ENCODE results near the gene ZNF12. TPM values are rescaled to one million over a fixed set of nuclear protein-coding genes. Genes with fewer than 3 reads are reported as not detected.

ZNF12 gene
- total and polyA plus RNA-seq, 2 of the 8 experiments (the other 6 are each of a cell fraction or from before 2014, with no cell fraction given) = 6.7 to 16.2 TPM

GRCh38 chr7:6640246-6640721, 66.5 kb downstream of the ZNF12 start:
- Histone ChIP-seq H3K27ac (ENCODE audit: low read depth, low read length) (no peak overlapping the region), H3K27me3 (replicated peaks in 1 of 4; ENCODE audit: control insufficient read depth in 3 of 4, extremely low read depth in 1 of 4, insufficient read depth in 3 of 4, low read length in 3 of 4) (no peaks in the 10 kb centered on the region), H4K5ac (ENCODE audit: insufficient read length, low read depth, low read length) (no peak overlapping the region), H3K79me2 (ENCODE audit: control insufficient read depth in 1 of 2, insufficient read depth in 2 of 2, low read length in 2 of 2) (no peaks in the 10 kb centered on the region), H3K9me3 (ENCODE audit: insufficient read depth in 2 of 2, low read depth in 1 of 2, low read length in 1 of 2) (no peaks in the 10 kb centered on the region), H3K18ac (ENCODE audit: extremely low read depth, low read length) (no peak overlapping the region), H3K79me1 (ENCODE audit: low read depth, low read length) (peaks cover 5% of the 10 kb centered on the region; the same call in 1 of the 2 replicates), H3K56ac (replicated peaks; ENCODE audit: insufficient read length, low read depth, low read length) (no peak overlapping the region), H3K4ac (replicated peaks; ENCODE audit: insufficient read length, low read depth, low read length) (no peak overlapping the region), H2BK5ac (ENCODE audit: low read depth, low read length) (no peak overlapping the region), H2BK20ac (ENCODE audit: low read length) (no peak overlapping the region), H3K14ac (ENCODE audit: insufficient read length) (no peak overlapping the region), H3K4me2 (ENCODE audit: insufficient read depth in 1 of 2, low read depth in 2 of 2, low read length in 2 of 2) (no peak overlapping the region; a peak in 1 of 4 replicates), H3K23ac (ENCODE audit: insufficient read length) (no peak overlapping the region), H3K9ac (replicated peaks in 1 of 4; ENCODE audit: extremely low read depth in 1 of 4, low read depth in 3 of 4, low read length in 3 of 4) (no peak overlapping the region), H4K8ac (ENCODE audit: extremely low read depth, insufficient read depth, low read length) (no peak overlapping the region), H3K36me3 (ENCODE audit: control insufficient read depth in 2 of 4, insufficient read depth in 4 of 4, low read length in 3 of 4) (peaks cover 0 to 10% (median 3%) of the 10 kb centered on the region in 4 experiments; a peak in 4 of 8 replicates), H4K91ac (replicated peaks; ENCODE audit: insufficient read length, low read length) (no peak overlapping the region), H3K23me2 (ENCODE audit: low read depth, low read length) (no peaks in the 10 kb centered on the region; the same call in 1 of the 2 replicates), H2AFZ (ENCODE audit: low read length) (no peak overlapping the region), H2BK12ac (ENCODE audit: low read depth, low read length) (no peak overlapping the region), H2BK15ac (ENCODE audit: low read length) (no peak overlapping the region), H2BK120ac (replicated peaks; ENCODE audit: low read depth, low read length) (no peak overlapping the region), H3K4me1 (replicated peaks in 1 of 4; ENCODE audit: control insufficient read depth in 3 of 4, insufficient read depth in 4 of 4, low read length in 3 of 4) (peaks cover 0 to 9% (median 2%) of the 10 kb centered on the region in 4 experiments; a peak in 3 of 7 replicates), H4K20me1 (replicated peaks in 1 of 2; ENCODE audit: control insufficient read depth in 1 of 2, insufficient read depth in 2 of 2, low read length in 2 of 2) (peaks cover 0 to 7% of the 10 kb centered on the region in 2 experiments), H3K4me3 (ENCODE audit: extremely low read depth in 1 of 4, insufficient read depth in 2 of 4, low read depth in 3 of 4, low read length in 4 of 4) (no peak overlapping the region), H2AK5ac (ENCODE audit: low read depth, low read length) (no peak overlapping the region)
- 73% methylated on average over 11 of the region's 11 CpGs; no CpG with 5 or more reads in 1 of the 2 experiments for WGBS, 2 experiments (ENCODE audit: extremely low coverage in 1 of 2, insufficient coverage in 1 of 2, insufficient read length in 1 of 2, insufficient replicate concordance in 2 of 2, low coverage in 1 of 2, low lambda C conversion rate in 2 of 2, missing lambda C conversion rate in 1 of 2)
- DNase-seq (ENCODE audit: low read depth in 1 of 2, low spot score in 2 of 2) (peak; percentile 51 to 83), FAIRE-seq (peak; percentile 79)
- ChIA-PET CTCF (ENCODE audit: partially characterized antibody) (interaction anchor here (0.6 to 1.4 kb wide), 4 partner anchors 10 to 185 kb away, joined by 3 read pairs; no protein-coding TSS in a partner anchor), POLR2A (ENCODE audit: partially characterized antibody) (no interaction called here)
- TF ChIP-seq KDM4A (IDR thresholded peaks at IDR 0.05; ENCODE audit: low read depth, low read length, severe bottlenecking) (no peak), SUZ12 (IDR thresholded peaks at IDR 0.05; ENCODE audit: low read length) (no peak), KDM5A (IDR thresholded peaks at IDR 0.05; ENCODE audit: low read length) (no peak), YY1 (IDR thresholded peaks at IDR 0.05; ENCODE audit: low read depth, low read length) (no peak), FOSL1 (IDR thresholded peaks at IDR 0.05; ENCODE audit: insufficient read depth, low read depth, low read length) (no peak), BRCA1 (IDR thresholded peaks at IDR 0.05; ENCODE audit: low read depth, low read length) (no peak), CBX8 (IDR thresholded peaks at IDR 0.05; ENCODE audit: borderline replicate concordance, low read depth, low read length) (no peak), PHF8 (conservative IDR thresholded peaks at IDR 0.05; ENCODE audit: low read depth, low read length) (no peak), CHD1 (IDR thresholded peaks at IDR 0.05; ENCODE audit: low read depth, low read length) (no peak), TAF7 (optimal IDR thresholded peaks at IDR 0.05; ENCODE audit: borderline replicate concordance, low read depth, low read length) (no peak), SP1 (IDR thresholded peaks at IDR 0.05; ENCODE audit: low read depth, low read length) (no peak), CTBP2 (IDR thresholded peaks at IDR 0.05; ENCODE audit: borderline replicate concordance, insufficient read depth, insufficient read length, low read length) (no peak), SRF (IDR thresholded peaks at IDR 0.05; ENCODE audit: low read depth, low read length) (no peak)
- TF ChIP-seq, protein P1, sequence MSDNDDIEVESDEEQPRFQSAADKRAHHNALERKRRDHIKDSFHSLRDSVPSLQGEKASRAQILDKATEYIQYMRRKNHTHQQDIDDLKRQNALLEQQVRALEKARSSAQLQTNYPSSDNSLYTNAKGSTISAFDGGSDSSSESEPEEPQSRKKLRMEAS (IDR thresholded peaks at IDR 0.05) = no peak

Data from H1 (cell line).